NCI-H1048 (cell line): ENCODE results near the gene LIPK.
"Not testable (repeated sequence)": the region's sequence is repeated elsewhere in the genome, so short reads cannot be mapped to it uniquely, and the experiment has no call there.

ENCODE experiments used
- DNase-seq: peaks from one replicate; lab custom pipeline; 2025; lab: John Stamatoyannopoulos, UW

LIPK gene, protein sequence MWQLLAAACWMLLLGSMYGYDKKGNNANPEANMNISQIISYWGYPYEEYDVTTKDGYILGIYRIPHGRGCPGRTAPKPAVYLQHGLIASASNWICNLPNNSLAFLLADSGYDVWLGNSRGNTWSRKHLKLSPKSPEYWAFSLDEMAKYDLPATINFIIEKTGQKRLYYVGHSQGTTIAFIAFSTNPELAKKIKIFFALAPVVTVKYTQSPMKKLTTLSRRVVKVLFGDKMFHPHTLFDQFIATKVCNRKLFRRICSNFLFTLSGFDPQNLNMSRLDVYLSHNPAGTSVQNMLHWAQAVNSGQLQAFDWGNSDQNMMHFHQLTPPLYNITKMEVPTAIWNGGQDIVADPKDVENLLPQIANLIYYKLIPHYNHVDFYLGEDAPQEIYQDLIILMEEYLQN

GRCh38 chr10:88705958-88706357 is at the start of gene LIPK:
Gene LIPK (plus strand): TSS chr10:88706249. CDS start chr10:88724544, 18,295 bp downstream.
- no peak for DNase-seq

- DNase-seq = no peak
Measured at GRCh38 chr10:88657901-88658300, 48.1 kb upstream of the LIPK start.

DNA sequence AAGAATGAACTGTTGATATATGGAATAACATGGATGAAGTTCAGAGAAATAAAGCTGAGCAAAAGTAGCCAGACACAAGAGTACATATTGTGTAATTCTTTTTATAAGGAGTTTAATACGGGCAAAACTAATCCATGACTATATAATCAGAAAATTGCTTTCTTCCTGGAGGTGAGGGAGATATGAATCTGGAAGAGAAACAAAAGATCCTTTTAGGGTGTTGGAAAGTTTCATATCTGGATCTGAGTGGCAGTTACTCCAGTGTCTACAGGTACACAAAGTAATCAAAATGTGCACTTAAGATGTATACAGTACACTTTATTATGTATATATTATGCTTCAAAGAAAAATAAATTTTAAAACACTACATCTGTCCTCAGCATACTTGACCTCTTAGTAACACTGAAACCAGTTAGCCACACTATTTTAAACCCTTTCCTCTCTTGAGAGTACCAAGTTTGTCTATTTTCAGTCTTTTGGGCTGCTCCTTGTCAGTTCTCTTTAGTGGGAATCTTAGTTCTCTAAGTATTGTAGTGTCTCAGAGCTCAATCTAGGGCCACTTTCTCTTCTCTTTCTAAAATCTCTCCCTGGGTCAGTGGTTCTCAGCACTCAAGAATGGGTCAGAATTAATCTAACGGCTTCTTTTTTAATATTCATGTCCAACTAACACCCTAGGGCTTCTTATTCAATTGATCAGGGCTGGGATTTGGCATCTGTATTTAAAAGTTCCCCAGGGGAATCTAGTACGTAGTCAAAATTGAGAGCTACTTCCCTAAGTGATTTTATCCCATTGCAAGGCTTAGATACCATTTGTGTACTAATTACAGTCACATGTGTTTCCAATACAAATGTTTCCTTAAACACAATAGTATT is 46.1 kb upstream of the LIPK start:
- DNase-seq = no peak

DNA sequence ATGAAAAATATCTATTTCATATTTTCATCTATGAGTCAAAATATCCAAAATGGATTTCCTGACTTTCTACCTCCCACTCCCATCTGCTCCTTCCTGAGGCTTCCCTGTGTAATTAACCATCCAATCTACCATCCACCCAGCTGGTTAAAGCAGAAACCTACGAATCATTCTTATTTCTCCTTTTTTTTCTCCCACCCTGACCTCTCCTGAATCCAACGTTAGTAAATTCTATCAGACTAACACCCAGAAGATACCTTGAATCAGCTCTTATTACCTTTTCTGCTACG is 45.5 kb upstream of the LIPK start:
- DNase-seq = no peak

DNA sequence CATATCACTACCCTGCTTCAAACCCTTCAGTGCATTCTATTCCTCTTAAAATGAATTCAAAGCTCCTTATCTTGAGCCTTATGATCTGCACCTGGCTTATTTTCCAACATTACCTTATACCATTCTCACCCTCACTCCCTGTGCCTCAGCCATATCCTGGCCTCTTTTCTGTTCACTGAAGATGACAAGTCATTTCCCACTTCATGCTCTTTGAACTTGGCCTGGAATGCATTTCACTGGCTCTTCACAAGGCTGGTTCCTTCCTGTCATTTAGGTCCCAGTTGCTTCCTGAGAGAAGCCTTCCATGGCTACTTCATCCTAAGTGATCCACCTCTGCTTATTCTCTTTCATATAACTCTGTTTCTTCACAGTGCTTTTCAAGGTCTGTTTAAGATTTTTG is 45.0 kb upstream of the LIPK start:
- no peak for DNase-seq

GRCh38 chr10:88661577-88661976 is 44.5 kb upstream of the LIPK start:
- no peak for DNase-seq

DNA sequence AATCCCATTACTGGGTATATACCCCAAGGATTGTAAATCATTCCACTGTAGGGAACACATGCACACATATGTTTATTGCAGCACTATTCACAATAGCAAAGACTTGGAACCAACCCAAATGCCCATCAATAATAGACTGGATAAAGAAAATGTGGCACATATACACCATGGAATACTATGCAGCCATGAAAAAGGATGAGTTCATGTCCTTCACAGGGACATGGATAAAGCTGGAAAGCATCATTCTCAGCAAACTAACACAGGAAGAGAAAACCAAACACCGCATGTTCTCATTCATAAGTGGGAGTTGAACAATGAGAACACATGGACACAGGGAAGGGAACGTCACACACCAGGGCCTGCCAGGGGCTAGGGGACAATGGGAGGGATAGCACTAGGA is 42.9 kb upstream of the LIPK start:
- DNase-seq = not testable (repeated sequence)

GRCh38 chr10:88664142-88664541 is 41.9 kb upstream of the LIPK start, which contains the start of gene LIPF:
Gene LIPF (plus strand): TSS chr10:88664442. CDS start chr10:88667298, 2,856 bp downstream.
- no peak for DNase-seq

- DNase-seq = no peak
Measured at GRCh38 chr10:88668465-88668864, 37.6 kb upstream of the LIPK start.

- no peak for DNase-seq
Measured at GRCh38 chr10:88670497-88670896, 35.6 kb upstream of the LIPK start.

GRCh38 chr10:88672041-88672440 is 34.0 kb upstream of the LIPK start:
- DNase-seq = no peak

GRCh38 chr10:88676283-88677060 is 29.6 kb upstream of the LIPK start:
- DNase-seq = no peak

DNA sequence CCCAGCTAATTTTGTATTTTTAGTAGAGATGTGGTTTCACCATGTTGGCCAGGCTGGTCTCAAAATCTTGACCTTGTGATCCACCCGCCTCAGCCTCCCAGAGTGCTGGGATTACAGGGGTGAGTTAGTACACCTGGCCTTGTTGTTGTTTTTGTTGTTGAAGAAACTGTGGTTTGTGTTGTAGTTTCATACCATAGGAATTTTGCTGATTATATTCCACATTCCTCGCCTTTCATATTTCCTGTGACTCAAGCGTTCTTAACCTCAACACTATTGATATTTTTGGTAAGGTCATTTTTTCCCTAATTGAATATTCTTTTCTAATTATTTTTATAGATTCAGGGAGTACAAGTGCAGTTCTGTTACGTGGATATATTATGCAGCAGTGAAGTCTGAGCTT is 25.1 kb upstream of the LIPK start:
- DNase-seq = no peak

DNA sequence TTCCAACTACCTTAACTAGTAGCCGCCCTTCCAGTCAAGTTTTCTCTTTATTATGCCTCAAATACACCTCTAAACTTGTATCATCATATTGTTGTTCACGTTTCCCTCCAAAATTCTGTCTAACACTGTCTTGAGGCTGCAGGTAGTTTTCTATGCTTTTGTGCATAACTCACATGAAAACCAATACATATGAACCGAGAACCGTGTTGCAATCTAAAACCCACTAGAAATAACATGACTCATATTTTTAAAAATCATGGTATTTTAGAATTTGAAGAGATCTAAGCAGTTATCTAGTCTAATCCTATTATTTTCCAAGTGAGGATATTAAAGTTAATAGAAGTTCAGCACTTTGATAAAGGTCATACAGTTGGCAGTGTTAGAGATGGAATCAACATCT is 23.6 kb upstream of the LIPK start:
- DNase-seq = no peak

DNA sequence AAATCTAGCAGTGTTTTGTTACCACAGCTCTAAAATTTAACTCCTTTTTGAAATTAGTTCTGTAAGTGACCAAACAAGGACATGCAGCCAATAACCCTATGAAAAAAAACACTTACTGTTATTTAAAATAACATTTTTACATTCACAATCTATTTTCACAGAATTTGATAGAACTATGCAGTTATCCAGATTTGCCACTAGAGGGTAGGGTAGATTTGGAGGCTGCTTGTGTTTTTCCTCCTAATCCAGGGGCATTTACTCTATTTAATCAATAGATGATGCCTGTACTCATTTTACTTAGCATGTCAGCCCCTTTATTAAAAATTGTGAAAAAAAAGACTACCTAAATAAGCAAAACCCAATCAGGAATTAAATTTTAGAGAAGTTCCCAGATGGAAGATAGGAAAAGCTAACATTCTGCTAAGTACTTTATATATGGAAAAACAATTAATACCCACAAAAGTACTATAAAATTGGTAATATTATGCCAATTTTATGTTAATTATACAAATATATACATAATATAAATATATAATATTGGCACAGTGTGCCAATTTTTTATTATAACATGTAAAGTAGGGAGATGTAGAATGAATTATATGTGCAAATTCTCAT is 18.1 kb upstream of the LIPK start:
- DNase-seq = no peak

DNA sequence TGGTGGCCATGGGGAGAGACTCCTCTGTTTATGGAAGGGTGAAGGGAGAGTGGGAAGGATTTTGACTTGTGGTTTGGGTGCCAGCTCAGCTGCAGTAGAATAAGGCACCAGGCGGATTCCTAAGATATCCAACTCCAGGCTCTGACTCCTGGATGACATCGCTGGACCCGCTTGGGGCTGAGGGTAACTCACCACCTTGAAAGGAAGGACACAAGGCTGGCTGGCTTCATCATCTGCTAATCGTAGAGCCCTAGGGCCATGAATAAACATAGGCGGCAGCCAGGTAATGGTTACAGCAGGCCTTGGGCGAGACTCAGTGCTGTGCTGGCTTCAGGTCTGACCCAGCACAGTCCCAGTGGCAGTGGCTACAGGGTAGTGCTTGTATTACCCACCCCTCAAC is 16.7 kb upstream of the LIPK start:
- DNase-seq = no peak

- no peak for DNase-seq
Measured at GRCh38 chr10:88693392-88694020, 12.5 kb upstream of the LIPK start.

DNA sequence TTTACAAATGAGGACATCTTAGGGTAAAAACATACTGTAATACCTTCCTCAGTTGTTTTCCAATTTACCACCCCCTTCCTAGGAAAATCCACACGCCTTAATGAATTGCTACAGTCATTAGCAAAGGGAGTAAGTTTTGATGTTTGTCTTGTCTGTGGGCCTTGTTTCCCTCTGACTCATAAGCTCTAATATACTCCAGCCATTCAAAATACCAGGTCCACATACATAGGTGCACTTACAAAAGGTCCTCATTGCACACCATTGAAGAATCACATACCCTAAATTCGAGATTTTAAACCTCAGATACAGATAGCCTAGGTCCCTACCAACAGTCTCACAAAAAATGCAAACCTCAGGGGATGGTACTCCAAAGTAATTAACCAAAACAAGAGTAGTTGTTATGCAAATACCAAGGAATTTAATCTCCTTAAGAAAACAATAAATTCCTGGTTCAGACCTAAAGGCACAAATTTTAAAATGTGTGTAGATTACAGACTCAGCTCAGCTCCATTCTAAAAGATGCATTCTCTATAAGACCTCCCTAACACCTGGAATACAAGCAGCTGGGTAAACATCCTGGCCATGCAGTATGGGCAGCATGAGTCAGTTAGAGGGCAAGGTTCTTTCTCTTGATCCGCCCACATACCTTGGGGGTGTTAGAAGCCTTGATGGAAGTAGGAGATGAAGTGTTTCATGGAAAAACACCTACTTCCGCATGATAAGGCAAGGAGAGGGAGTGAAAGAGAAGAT is 3.0 kb upstream of the LIPK start:
- no peak for DNase-seq

- no peak for DNase-seq
Measured at GRCh38 chr10:88707429-88708155, 1.5 kb downstream of the LIPK start.

GRCh38 chr10:88709361-88709760 is 3.3 kb downstream of the LIPK start:
- DNase-seq = not testable (repeated sequence)
